NCI-H1694 (cell line): Measurements from ENCODE around the gene GCSAML.

ENCODE experiments used
- DNase-seq: peaks from one replicate; lab custom pipeline; 2025; lab: John Stamatoyannopoulos, UW

Gene GCSAML

DNA sequence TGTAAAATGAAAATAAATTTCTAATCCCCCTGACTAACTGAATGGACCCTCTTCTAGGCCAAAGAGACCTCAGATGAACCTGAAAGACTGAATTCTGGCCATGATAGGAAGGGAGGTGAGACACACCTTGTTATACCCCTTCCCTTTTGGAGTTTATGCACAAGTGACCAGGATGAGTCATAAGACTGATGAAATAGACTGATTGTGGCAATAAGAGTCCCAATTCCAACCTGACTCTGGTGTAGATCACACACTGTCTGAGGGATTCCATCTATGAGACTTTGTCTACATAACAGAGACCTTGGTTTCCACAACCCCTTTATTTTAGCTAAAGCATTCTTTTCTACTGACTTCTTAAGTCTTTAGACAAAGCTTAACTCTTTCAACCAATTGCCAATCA is 25.7 kb downstream of the GCSAML start:
- DNase-seq, result no peak

DNA sequence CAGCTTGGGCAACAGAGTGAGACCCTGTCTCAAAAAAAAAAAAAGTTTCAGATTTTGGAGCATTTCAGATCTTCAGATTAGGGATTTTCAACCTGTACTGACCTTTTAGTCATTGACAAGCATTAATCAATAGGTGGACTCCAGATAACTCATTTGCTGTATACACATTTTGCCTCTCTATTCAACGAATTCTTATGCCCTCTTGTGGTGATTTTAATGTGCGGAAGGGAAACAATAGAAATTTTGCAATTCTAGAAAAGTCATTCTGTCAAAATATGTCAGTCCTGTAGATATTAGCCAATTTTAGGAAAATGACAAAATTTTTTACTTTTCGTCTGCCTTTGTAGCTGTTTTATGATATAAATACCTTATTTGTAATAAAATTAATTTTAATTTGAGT is 27.6 kb downstream of the GCSAML start:
- no peak for DNase-seq

DNA sequence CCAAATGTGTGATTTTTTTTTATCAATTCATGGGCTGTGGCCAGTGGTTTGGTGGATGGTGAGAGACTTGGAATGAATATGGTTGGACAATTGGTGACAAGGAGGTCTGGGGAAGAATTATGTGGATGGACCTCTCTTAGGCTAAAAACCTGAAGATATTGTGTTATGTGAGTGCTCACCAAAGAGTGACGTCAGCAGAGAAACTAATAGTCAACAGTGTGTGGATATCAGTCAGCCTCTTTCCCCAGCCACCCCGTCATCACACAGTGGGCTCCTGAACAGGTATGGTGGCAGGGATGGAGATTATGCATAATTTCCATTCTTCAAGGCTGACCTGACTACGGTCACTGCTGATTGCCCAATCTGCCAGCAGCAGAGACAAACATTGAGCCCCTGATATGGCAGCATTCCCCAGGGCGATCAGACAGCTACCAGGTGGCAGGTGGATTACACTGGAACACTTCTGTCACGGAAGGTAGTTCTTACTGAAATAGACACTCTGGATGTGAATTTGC is 30.1 kb downstream of the GCSAML start:
- DNase-seq, result no peak

DNA sequence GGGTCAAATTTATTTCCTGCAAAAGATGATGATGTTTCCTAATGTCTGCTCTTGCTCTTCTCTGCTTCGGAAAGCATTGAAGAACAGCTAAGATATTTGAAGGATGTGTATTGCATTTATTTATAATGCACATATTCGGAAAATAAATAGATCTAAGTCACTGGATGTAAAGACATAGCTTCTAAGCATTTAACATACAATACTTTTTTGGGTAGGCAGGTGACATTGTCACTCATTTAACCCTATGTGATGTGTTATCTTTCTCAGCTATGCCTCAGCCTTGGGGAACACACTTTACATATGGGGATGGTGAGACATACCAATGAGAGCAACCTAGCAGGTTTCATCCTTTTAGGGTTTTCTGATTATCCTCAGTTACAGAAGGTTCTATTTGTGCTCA is 39.1 kb downstream of the GCSAML start, which contains the start of gene OR2G2:
OR2G2 (plus strand) TSS at position 301 of the 400 bp plus-strand sequence; CDS start at position 301, 0 bp downstream.
- no peak for DNase-seq

DNA sequence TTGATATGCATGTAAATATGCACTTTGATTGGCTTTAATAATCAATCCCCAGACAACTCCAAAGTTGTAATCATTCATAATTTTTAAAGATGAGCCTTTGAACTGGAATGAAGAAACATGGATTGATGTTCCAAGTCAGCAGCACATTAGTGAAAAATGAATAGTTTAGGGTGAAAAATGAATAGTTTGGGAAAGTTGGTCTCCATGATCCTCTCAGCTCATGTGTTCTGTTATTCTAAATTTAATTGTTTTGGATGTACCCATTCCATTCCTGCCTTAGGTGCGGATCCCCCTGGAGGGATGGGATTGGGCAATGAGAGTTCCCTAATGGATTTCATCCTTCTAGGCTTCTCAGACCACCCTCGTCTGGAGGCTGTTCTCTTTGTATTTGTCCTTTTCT is 56.4 kb downstream of the GCSAML start, which contains the start of gene OR2G3:
OR2G3 (plus strand) TSS at position 301 of the 400 bp plus-strand sequence; CDS start at position 301, 0 bp downstream.
- DNase-seq, result no peak

DNA sequence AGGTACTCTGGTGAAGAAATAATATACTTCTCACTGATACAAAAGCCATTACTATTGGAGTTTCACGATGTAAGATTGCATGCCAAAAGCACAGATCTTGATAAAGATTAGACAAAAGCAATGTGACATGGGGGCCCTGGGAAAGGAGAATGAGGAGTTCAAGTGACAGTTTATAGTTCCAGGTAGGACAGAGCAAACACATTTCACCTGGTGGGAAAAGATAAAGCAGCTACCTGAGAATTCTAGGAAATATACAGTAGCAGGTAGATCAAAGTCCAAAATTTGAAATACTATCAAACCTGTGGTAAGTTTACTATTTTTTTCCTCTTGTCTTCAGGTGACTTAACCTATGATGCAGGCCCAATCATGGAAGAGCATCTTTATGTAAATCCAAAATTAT is 64.5 kb downstream of the GCSAML start:
- no peak for DNase-seq

DNA sequence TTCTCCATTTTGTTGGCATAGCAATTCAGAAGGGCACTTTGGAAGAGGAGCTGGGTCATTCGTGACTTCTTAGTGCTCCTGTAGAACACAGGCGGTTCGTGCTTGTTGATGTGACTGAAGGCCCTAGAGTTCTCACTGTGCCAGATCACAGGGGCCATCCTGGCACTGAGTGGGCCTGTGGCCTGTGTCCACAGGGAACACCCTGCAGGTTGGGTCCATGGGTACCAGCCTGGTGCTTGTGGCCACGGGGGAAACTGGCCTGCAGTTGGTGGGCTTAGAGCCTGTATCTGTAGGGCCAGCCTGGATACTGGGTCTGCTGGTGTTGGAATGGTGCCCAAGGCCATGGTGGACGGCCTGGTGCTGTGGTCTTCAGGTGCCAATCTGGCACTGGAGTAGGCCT is 65.7 kb downstream of the GCSAML start:
- no peak for DNase-seq
